CD14-positive monocyte (primary cell): Measurements from ENCODE around the gene MKNK1. TPM values are rescaled to one million over a fixed set of nuclear protein-coding genes. Genes with fewer than 3 reads are reported as not detected.

Experiments
- DNase-seq, 3 donors: peaks; one replicate each; pipeline ENCODE4 v3.0.0-alpha.2; 2011 to 2022
- H2AFZ ChIP-seq: 2 replicates; pipeline ENCODE4 v1.6.0; 2012; ENCODE audit warnings: mild to moderate bottlenecking, low read depth, low read length, inconsistent platforms; ENCODE audit not compliant: insufficient read depth, poor library complexity, severe bottlenecking
- H3K27ac ChIP-seq, 2 donors: 1 replicate in 1 of 2; 2 replicates in 1 of 2; pipeline ENCODE4 v1.5.1; 2012 to 2013; ENCODE audit warnings: low read length in 2 of 2, control low read depth in 1 of 2, inconsistent platforms in 1 of 2, low read depth in 1 of 2, mild to moderate bottlenecking in 1 of 2
- H3K27me3 ChIP-seq, 2 donors: one replicate each; pipeline versions ENCODE4 v1.6.0 to v1.6.1; 2011 to 2013; ENCODE audit warnings: low read length in 2 of 2; ENCODE audit not compliant: control insufficient read depth in 2 of 2, insufficient read depth in 2 of 2
- H3K36me3 ChIP-seq, 2 donors: replicated peaks in 1 of 2; 1 replicate in 1 of 2; 2 replicates in 1 of 2; pipeline versions ENCODE4 v1.5.1 to v1.6.1; 2012 to 2013; ENCODE audit warnings: low read length in 2 of 2, control low read depth in 1 of 2, inconsistent platforms in 1 of 2, mild to moderate bottlenecking in 1 of 2; ENCODE audit not compliant: insufficient read depth in 2 of 2, control insufficient read depth in 1 of 2
- H3K4me1 ChIP-seq, 2 donors: 1 replicate in 1 of 2; 2 replicates in 1 of 2; pipeline versions ENCODE4 v1.5.1 to v1.6.1; 2012 to 2013; ENCODE audit warnings: low read length in 2 of 2, control low read depth in 1 of 2, inconsistent platforms in 1 of 2, mild to moderate bottlenecking in 1 of 2, moderate library complexity in 1 of 2; ENCODE audit not compliant: insufficient read depth in 2 of 2, control insufficient read depth in 1 of 2
- H3K4me2 ChIP-seq: replicated peaks from 2 replicates; pipeline ENCODE3; 2012; ENCODE audit warnings: low read length, moderate library complexity, mild to moderate bottlenecking; ENCODE audit not compliant: poor library complexity, severe bottlenecking; ENCODE audit errors: extremely low read depth
- H3K4me3 ChIP-seq, 3 experiments: fragments of 200-600 bp in 1 of 3; sonication (generic) in 1 of 3; replicated peaks in 1 of 3; 1 replicate in 2 of 3; 2 replicates in 1 of 3; pipeline ENCODE4 v1.5.1; 2011 to 2013; ENCODE audit warnings: low read length in 3 of 3, mild to moderate bottlenecking in 3 of 3, control low read depth in 2 of 3, low read depth in 2 of 3, inconsistent platforms in 1 of 3, moderate library complexity in 1 of 3
- H3K79me2 ChIP-seq: 2 replicates; pipeline ENCODE4 v1.6.0; 2012; ENCODE audit warnings: mild to moderate bottlenecking, control low read depth, inconsistent platforms, low read length, moderate library complexity; ENCODE audit not compliant: insufficient read depth
- H3K9ac ChIP-seq: 2 replicates; pipeline ENCODE4 v1.6.0; 2017; ENCODE audit warnings: low read length, mild to moderate bottlenecking; ENCODE audit not compliant: insufficient read depth, poor library complexity, severe bottlenecking
- H3K9me3 ChIP-seq, 2 donors: replicated peaks in 1 of 2; 1 replicate in 1 of 2; 2 replicates in 1 of 2; pipeline versions ENCODE4 v1.5.1 to v1.6.1; 2012 to 2013; ENCODE audit warnings: low read length in 2 of 2, control low read depth in 1 of 2; ENCODE audit not compliant: control insufficient read depth in 1 of 2, insufficient read depth in 1 of 2
- H4K20me1 ChIP-seq: 2 replicates; pipeline ENCODE4 v1.6.0; 2012; ENCODE audit warnings: mild to moderate bottlenecking, low read length, control low read depth, moderate library complexity; ENCODE audit not compliant: insufficient read depth
- H3K27ac Mint-ChIP-seq, 7 donors: one replicate each; pipeline ENCODE4 v1.8.0; 2020; ENCODE audit warnings: mild to moderate bottlenecking in 7 of 7, mixed read lengths in 7 of 7, moderate library complexity in 6 of 7, inconsistent platforms in 2 of 7
- H3K27me3 Mint-ChIP-seq, 3 donors: one replicate each; pipeline ENCODE4 v1.8.0; 2021 to 2022; ENCODE audit warnings: low read depth in 3 of 3, mild to moderate bottlenecking in 3 of 3, mixed read lengths in 3 of 3, moderate library complexity in 3 of 3, inconsistent platforms in 1 of 3
- H3K36me3 Mint-ChIP-seq, 2 donors: one replicate each; pipeline ENCODE4 v1.8.0; 2020; ENCODE audit warnings: mixed read lengths in 2 of 2, inconsistent platforms in 1 of 2, mild to moderate bottlenecking in 1 of 2
- H3K4me1 Mint-ChIP-seq: one replicate; pipeline ENCODE4 v1.8.0; 2020; ENCODE audit warnings: mild to moderate bottlenecking, mixed read lengths
- H3K4me3 Mint-ChIP-seq, 2 donors: one replicate each; pipeline ENCODE4 v1.8.0; 2020; ENCODE audit warnings: mild to moderate bottlenecking in 2 of 2, mixed read lengths in 2 of 2, moderate library complexity in 1 of 2
- H3K9me3 Mint-ChIP-seq, 7 donors: one replicate each; pipeline ENCODE4 v1.8.0; 2020 to 2022; ENCODE audit warnings: mixed read lengths in 7 of 7, mild to moderate bottlenecking in 6 of 7, moderate library complexity in 6 of 7, inconsistent platforms in 2 of 7
- WGBS: methylation state at CpG from one replicate; pipeline ENCODE4 v1.1.5; 2013; ENCODE audit warnings: missing lambda C conversion rate; ENCODE audit not compliant: insufficient coverage; 5-methylcytosine and 5-hydroxymethylcytosine counted together
- intact Hi-C, 2 donors: fragments of 100-400 bp; cut with micrococcal nuclease; formaldehyde crosslinking; loops; one replicate each; pipeline versions ENCODE4 v1.15.0 to v1.15.1; 2023
- polyA plus RNA-seq, 3 donors: library from polyadenylated mRNA; depleted of rRNA in 1 of 3; unstranded in 2 of 3; stranded (reverse) in 1 of 3; fragments of 300-500 nt in 2 of 3; fragments of >200 nt in 1 of 3; fragmentation: Illumina TruSeq in 2 of 3; gene quantifications; 1 replicate in 2 of 3; 2 replicates in 1 of 3; pipeline ENCODE4 v1.2.3, GENCODE V29; 2012 to 2021
- TF ChIP-seq, protein P1 (sequence below): fragments of 200-600 bp; IDR thresholded peaks from one replicate; pipeline ENCODE4 v1.8.0; 2022; ENCODE audit warnings: antibody characterized with exemption, mild to moderate bottlenecking

Gene MKNK1
- polyA plus RNA-seq, 3 donors, result 38.2 to 144 (median 38.6) TPM

DNA sequence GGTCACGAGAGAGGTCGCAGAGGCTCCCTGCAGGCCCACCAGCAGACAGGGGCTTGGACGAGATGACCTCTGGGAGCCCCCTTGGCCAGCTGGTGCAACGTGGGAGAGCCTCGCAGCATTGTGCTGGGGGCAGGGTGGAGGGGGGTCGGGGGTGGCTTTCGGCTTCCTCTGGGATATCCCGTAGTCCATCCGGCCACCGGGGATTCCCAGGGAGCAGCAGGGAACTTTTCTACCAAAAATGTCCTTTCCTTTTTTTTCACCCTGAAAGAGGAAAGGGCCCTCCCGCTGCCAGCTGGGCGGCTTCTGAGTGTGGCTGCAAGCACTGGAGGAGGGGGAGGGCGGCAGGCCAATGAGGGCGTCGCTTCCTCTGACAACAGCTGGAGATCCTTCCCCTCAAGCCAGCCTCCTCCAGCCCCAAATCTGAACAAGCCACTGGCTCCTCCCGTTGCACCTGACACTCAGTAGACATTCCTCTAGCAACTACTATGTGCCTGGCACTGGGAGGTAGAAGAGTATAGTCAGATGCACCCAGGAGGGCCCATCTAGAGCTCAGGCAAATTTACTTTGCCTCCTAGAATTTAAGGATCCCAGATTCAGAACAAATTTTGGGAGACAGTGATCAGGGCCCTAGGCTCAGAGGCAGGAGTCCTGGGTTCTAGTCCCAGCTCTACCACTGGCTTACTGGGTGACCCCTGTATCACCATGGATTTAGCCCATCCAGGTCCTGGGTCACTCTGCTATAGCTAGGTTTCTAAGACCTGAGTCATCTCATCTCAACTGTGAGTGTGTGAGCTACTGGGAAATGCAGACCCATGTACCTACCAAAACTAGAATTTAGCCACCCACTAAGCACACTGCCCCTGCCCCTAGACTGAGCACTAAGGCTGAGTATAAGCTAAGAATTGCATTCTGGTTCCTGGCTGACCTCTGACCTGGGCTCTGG, 9.9 kb upstream of the MKNK1 start:
- H3K27ac Mint-ChIP-seq, result peak overlapping the region; percentile 62 to 91 (median 84)
- Histone ChIP-seq H3K9me3 (no peaks in the 10 kb centered on the region), H3K79me2 (peaks cover 53% of the 10 kb centered on the region), H3K27me3 (no peaks in the 10 kb centered on the region), H3K4me1 (peaks cover 51 to 64% of the 10 kb centered on the region in 2 donors), H3K4me3 (peak overlapping the region in 2 of 3 experiments; percentile 25 to 76), H3K36me3 (peaks cover 16 to 39% of the 10 kb centered on the region in 2 donors), H2AFZ (peak overlapping the region; percentile 22), H4K20me1 (peaks cover 64% of the 10 kb centered on the region), H3K27ac (peak overlapping the region; percentile 38 to 80), H3K9ac (peak overlapping the region; percentile 52), H3K4me2 (peak overlapping the region; percentile 77)
- H3K9me3 Mint-ChIP-seq, result peaks cover 0 to 1% (median 0%) of the 10 kb centered on the region in 7 donors
- H3K27me3 Mint-ChIP-seq, result peaks cover 0 to 4% (median 0%) of the 10 kb centered on the region in 3 donors
- peaks cover 68% of the 10 kb centered on the region for H3K4me1 Mint-ChIP-seq
- peaks cover 35 to 43% of the 10 kb centered on the region in 2 donors for H3K36me3 Mint-ChIP-seq
- peak overlapping the region; percentile 60 to 84 for H3K4me3 Mint-ChIP-seq
- TF ChIP-seq, protein P1, sequence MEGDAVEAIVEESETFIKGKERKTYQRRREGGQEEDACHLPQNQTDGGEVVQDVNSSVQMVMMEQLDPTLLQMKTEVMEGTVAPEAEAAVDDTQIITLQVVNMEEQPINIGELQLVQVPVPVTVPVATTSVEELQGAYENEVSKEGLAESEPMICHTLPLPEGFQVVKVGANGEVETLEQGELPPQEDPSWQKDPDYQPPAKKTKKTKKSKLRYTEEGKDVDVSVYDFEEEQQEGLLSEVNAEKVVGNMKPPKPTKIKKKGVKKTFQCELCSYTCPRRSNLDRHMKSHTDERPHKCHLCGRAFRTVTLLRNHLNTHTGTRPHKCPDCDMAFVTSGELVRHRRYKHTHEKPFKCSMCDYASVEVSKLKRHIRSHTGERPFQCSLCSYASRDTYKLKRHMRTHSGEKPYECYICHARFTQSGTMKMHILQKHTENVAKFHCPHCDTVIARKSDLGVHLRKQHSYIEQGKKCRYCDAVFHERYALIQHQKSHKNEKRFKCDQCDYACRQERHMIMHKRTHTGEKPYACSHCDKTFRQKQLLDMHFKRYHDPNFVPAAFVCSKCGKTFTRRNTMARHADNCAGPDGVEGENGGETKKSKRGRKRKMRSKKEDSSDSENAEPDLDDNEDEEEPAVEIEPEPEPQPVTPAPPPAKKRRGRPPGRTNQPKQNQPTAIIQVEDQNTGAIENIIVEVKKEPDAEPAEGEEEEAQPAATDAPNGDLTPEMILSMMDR, result no peak
- WGBS, result no CpG with 5 or more reads among the region's 16 CpGs
- intact Hi-C loops, result loop anchor here in 1 of 2 donors (10.0 kb wide), 1 partner anchor 101 kb away; the partner anchor contains the start of gene EFCAB14
- DNase-seq, result peak; percentile 68 to 72 (median 72)

DNA sequence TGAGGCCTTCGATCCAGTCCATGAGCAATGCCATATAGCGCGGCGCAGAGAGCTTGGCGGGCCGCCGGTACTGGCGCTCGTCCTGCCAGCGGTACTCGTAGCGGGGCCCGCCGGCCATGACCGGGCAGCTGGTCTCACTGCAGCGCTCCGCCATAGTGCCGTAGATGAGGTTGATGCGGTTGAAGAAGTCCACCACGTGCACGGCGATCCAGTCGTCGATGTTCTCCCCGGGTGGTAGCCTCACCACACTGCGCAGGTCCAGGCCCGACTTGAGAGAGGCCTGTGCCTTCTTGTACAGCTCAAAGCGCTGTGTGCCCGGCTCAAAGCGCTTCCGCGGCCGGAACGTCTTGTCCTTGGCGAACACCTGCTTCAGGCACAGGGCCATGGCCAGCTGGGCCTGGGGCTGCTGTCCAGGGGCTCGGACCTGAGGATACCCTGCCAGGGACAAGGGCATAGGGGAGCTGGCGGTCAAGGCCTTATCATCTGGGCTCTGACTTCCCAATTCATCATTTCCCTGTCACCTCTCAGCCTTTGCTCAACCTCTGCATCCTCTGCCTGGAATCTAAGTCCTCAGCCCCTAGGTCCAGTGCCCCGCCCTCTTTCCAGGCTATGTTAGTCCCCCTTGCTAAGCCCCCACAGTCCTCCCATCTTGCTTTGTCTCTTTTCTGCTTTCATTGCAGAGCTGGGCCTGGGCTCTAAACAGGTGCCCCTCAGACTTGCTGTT, 9.0 kb upstream of the MKNK1 start:
- H3K27me3 Mint-ChIP-seq, result peaks cover 0 to 4% (median 0%) of the 10 kb centered on the region in 3 donors
- no peak for DNase-seq
- H3K4me1 Mint-ChIP-seq, result peaks cover 61% of the 10 kb centered on the region
- peak overlapping the region; percentile 60 to 84 for H3K4me3 Mint-ChIP-seq
- Histone ChIP-seq H3K4me1 (peaks cover 48 to 57% of the 10 kb centered on the region in 2 donors), H3K79me2 (peaks cover 53% of the 10 kb centered on the region), H3K4me3 (peak overlapping the region in 2 of 3 experiments; percentile 25 to 76), H2AFZ (peak overlapping the region; percentile 22), H3K27ac (peak overlapping the region; percentile 38 to 80), H3K9me3 (no peaks in the 10 kb centered on the region), H3K27me3 (no peaks in the 10 kb centered on the region), H3K9ac (peak overlapping the region; percentile 52), H3K4me2 (peak overlapping the region; percentile 77), H4K20me1 (peaks cover 69% of the 10 kb centered on the region), H3K36me3 (peaks cover 25 to 47% of the 10 kb centered on the region in 2 donors)
- peaks cover 43 to 51% of the 10 kb centered on the region in 2 donors for H3K36me3 Mint-ChIP-seq
- TF ChIP-seq, protein P1, result no peak
- intact Hi-C loops, result loop anchor here in 1 of 2 donors (10.0 kb wide), 1 partner anchor 102 kb away; the partner anchor contains the start of gene EFCAB14
- H3K27ac Mint-ChIP-seq, result peak overlapping the region; percentile 62 to 91 (median 84)
- peaks cover 0 to 1% (median 0%) of the 10 kb centered on the region in 7 donors for H3K9me3 Mint-ChIP-seq
- WGBS, result 96% methylated on average over 38 of the region's 38 CpGs
